HepG2 (cell line): Measurements from ENCODE around the gene LYPLA2. TPM values are rescaled to one million over a fixed set of nuclear protein-coding genes. Genes with fewer than 3 reads are reported as not detected.

Experiments used
- ADNP ChIP-seq: sonication (generic); formaldehyde crosslinking; IDR thresholded peaks from 2 replicates; pipeline ENCODE4 v1.4.0; 2020; ENCODE audit warnings: missing genetic modification reagents
- EEA1 ChIP-seq: sonication (generic); formaldehyde crosslinking; IDR thresholded peaks from 2 replicates; pipeline ENCODE4 v1.5.1; 2020; ENCODE audit warnings: mild to moderate bottlenecking, missing genetic modification reagents, borderline replicate concordance
- EED ChIP-seq: sonication (generic); formaldehyde crosslinking; IDR thresholded peaks from 2 replicates; pipeline ENCODE4 v1.5.0; 2020; ENCODE audit warnings: mild to moderate bottlenecking, missing genetic modification reagents
- FOSL2 ChIP-seq: sonication (generic); formaldehyde crosslinking; IDR thresholded peaks from 2 replicates; pipeline ENCODE4 v1.4.0; 2020; ENCODE audit warnings: missing genetic modification reagents
- HES4 ChIP-seq: sonication (generic); formaldehyde crosslinking; IDR thresholded peaks from 2 replicates; pipeline ENCODE4 v1.9.0; 2021; ENCODE audit warnings: mild to moderate bottlenecking, missing genetic modification reagents, borderline replicate concordance
- KAT7 ChIP-seq: IDR thresholded peaks from 2 replicates; pipeline ENCODE4 v1.6.1; 2018; ENCODE audit warnings: borderline replicate concordance, missing compliant biosample characterization
- NCOR1 ChIP-seq: fragments of 200-600 bp; sonication (generic); IDR thresholded peaks from 2 replicates; pipeline ENCODE4 v1.7.0; 2017; ENCODE audit warnings: antibody characterized with exemption, low read length, borderline replicate concordance
- NR1H2 ChIP-seq: sonication (generic); formaldehyde crosslinking; IDR thresholded peaks from 2 replicates; pipeline ENCODE4 v1.8.1; 2022; ENCODE audit warnings: low read depth, missing genetic modification reagents, borderline replicate concordance
- SYNCRIP ChIP-seq: fragments of 200-400 bp; formaldehyde crosslinking; IDR thresholded peaks from 2 replicates; pipeline ENCODE4 v1.6.1; 2018; ENCODE audit warnings: mild to moderate bottlenecking, low read depth, low read length; ENCODE audit not compliant: insufficient read depth
- ZBTB20 ChIP-seq: sonication (generic); formaldehyde crosslinking; IDR thresholded peaks from 2 replicates; pipeline ENCODE4 v1.8.1; 2023; ENCODE audit warnings: missing genetic modification reagents, low read depth, mild to moderate bottlenecking, borderline replicate concordance
- ZNF101 ChIP-seq: sonication (generic); formaldehyde crosslinking; IDR thresholded peaks from 2 replicates; pipeline ENCODE4 v1.4.0; 2020; ENCODE audit warnings: mild to moderate bottlenecking, low read depth, missing genetic modification reagents, borderline replicate concordance
- ZNF468 ChIP-seq: sonication (generic); formaldehyde crosslinking; IDR thresholded peaks from 2 replicates; pipeline ENCODE4 v1.8.0; 2022; ENCODE audit warnings: mild to moderate bottlenecking, moderate library complexity, missing genetic modification reagents
- polyA plus RNA-seq, 8 experiments: library from polyadenylated mRNA; depleted of rRNA in 3 of 8; stranded (reverse) in 7 of 8; unstranded in 1 of 8; fragments of >200 nt; fragmentation: Illumina TruSeq in 4 of 8; extraction: Trizol in 4 of 8; gene quantifications; 2 replicates each; pipeline versions ENCODE4 v1.2.1 to v1.2.3, GENCODE V29; 2011 to 2016; ENCODE audit warnings: low read depth in 4 of 8, missing spikeins in 1 of 8, mixed read lengths in 1 of 8; ENCODE audit not compliant: insufficient read depth in 1 of 8
- total RNA-seq, 5 experiments: library from RNA; depleted of rRNA; stranded (reverse); fragments of >200 nt; fragmentation: Illumina TruSeq; extraction: Trizol; gene quantifications; 2 replicates each; pipeline ENCODE4 v1.2.3, GENCODE V29; 2016; ENCODE audit warnings: low read depth in 1 of 5
- TF ChIP-seq, protein P1 (sequence below): sonication (generic); formaldehyde crosslinking; IDR thresholded peaks from 2 replicates; pipeline ENCODE4 v1.5.1; 2020; ENCODE audit warnings: mild to moderate bottlenecking, missing genetic modification reagents, borderline replicate concordance
- TF ChIP-seq, protein P2 (sequence below): sonication (generic); formaldehyde crosslinking; IDR thresholded peaks from 2 replicates; pipeline ENCODE4 v1.8.1; 2023; ENCODE audit warnings: mild to moderate bottlenecking, missing genetic modification reagents, borderline replicate concordance

Gene LYPLA2
- total and polyA plus RNA-seq, 2 of the 13 experiments (the other 11 are each of a cell fraction or from before 2014, with no cell fraction given) = 72.1 to 73.2 TPM

DNA sequence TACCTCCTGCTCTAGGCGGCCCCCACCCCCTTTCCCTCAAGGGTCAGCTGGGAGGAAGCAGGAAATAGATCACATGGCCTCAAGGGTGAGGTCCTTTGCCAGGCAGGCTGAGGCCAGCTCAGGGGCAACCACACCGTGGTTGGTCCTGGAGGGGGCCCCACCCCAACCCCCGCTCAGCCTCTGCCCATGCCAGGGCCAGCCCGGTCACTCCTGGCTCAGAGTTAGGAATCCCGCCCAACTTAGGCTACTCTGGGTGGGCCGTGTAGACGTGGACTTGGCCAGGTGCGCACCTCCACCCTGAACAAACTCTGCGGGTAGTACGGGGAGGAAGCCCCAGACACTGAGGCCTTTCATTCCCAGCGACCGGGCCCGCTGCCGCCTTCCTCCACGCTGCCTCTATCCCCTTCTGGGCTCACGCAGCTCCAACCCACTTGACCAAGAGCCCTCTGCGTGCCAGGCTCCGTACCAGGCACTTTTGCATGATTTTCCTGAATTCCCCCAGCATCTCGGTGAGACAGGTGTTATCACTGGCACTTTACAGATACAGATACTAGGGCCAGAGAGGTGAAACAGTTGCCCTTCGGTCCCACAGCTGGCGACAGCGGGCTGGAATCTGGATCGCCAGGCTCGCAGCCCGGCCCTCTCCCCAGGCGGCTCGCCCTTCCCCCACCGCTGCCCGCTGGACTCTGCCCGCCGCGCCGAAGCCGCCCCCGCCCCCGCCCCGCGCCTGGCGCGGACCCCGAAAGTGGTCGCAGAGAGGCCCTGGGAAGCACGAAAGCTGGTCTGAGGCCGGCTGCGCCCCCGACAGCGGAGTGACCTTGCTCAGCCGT lies 8.8 kb downstream of the LYPLA2 start (continued):
- TF ChIP-seq, protein P1, sequence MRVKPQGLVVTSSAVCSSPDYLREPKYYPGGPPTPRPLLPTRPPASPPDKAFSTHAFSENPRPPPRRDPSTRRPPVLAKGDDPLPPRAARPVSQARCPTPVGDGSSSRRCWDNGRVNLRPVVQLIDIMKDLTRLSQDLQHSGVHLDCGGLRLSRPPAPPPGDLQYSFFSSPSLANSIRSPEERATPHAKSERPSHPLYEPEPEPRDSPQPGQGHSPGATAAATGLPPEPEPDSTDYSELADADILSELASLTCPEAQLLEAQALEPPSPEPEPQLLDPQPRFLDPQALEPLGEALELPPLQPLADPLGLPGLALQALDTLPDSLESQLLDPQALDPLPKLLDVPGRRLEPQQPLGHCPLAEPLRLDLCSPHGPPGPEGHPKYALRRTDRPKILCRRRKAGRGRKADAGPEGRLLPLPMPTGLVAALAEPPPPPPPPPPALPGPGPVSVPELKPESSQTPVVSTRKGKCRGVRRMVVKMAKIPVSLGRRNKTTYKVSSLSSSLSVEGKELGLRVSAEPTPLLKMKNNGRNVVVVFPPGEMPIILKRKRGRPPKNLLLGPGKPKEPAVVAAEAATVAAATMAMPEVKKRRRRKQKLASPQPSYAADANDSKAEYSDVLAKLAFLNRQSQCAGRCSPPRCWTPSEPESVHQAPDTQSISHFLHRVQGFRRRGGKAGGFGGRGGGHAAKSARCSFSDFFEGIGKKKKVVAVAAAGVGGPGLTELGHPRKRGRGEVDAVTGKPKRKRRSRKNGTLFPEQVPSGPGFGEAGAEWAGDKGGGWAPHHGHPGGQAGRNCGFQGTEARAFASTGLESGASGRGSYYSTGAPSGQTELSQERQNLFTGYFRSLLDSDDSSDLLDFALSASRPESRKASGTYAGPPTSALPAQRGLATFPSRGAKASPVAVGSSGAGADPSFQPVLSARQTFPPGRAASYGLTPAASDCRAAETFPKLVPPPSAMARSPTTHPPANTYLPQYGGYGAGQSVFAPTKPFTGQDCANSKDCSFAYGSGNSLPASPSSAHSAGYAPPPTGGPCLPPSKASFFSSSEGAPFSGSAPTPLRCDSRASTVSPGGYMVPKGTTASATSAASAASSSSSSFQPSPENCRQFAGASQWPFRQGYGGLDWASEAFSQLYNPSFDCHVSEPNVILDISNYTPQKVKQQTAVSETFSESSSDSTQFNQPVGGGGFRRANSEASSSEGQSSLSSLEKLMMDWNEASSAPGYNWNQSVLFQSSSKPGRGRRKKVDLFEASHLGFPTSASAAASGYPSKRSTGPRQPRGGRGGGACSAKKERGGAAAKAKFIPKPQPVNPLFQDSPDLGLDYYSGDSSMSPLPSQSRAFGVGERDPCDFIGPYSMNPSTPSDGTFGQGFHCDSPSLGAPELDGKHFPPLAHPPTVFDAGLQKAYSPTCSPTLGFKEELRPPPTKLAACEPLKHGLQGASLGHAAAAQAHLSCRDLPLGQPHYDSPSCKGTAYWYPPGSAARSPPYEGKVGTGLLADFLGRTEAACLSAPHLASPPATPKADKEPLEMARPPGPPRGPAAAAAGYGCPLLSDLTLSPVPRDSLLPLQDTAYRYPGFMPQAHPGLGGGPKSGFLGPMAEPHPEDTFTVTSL (CRISPR knock-in tag) = no peak
- TF ChIP-seq FOSL2 (CRISPR knock-in tag) (peak; percentile 85), ZNF468 (CRISPR knock-in tag) (no peak), EEA1 (peak; percentile 42; the same call in 1 of the 2 replicates), ZNF101 (CRISPR knock-in tag) (no peak), HES4 (CRISPR knock-in tag) (peak; percentile 11; the same call in 1 of the 2 replicates), NR1H2 (CRISPR knock-in tag) (no peak), SYNCRIP (no peak), ZBTB20 (CRISPR knock-in tag) (peak; percentile 59; the same call in 1 of the 2 replicates), EED (CRISPR knock-in tag) (no peak), ADNP (CRISPR knock-in tag) (no peak), KAT7 (CRISPR knock-in tag) (no peak), NCOR1 (no peak; the same call in 1 of the 2 replicates)
- TF ChIP-seq, protein P2, sequence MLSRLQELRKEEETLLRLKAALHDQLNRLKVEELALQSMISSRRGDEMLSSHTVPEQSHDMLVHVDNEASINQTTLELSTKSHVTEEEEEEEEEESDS (CRISPR knock-in tag) = no peak
